Measurements from ENCODE around the gene TASP1.

- TF ChIP-seq POLR2A (IDR thresholded peaks at IDR 0.05; ENCODE audit: low read length) (no peak), GATA1 (IDR thresholded peaks at IDR 0.05; ENCODE audit: low read depth, low read length) (no peak)
Measured at GRCh38 chr20:13485576-13485975, 153.2 kb downstream of the TASP1 start.

Measured in erythroblast (primary cell).